ENCODE data around the gene NLK.
"Not testable (repeated sequence)": the region's sequence is repeated elsewhere in the genome, so short reads cannot be mapped to it uniquely, and the experiment has no call there.

NLK gene

GRCh38 chr17:28119046-28119445 lies 76.6 kb downstream of the NLK start:
- DNase-seq = peak; percentile 34

GRCh38 chr17:28119560-28119959 lies 77.1 kb downstream of the NLK start:
- DNase-seq = no peak

GRCh38 chr17:28120766-28121165 lies 78.3 kb downstream of the NLK start:
- no peak for DNase-seq

GRCh38 chr17:28124962-28125361 lies 82.5 kb downstream of the NLK start:
- no peak for DNase-seq

GRCh38 chr17:28125526-28126378 lies 83.3 kb downstream of the NLK start:
- DNase-seq = no peak

- peak; percentile 55 for DNase-seq
Measured at GRCh38 chr17:28127196-28127595, 84.7 kb downstream of the NLK start.

- DNase-seq = no peak
Measured at GRCh38 chr17:28128779-28129178, 86.3 kb downstream of the NLK start.

GRCh38 chr17:28130472-28130871 lies 88.0 kb downstream of the NLK start:
- peak; percentile 32 for DNase-seq

GRCh38 chr17:28131599-28131998 lies 89.1 kb downstream of the NLK start:
- DNase-seq = no peak

- no peak for DNase-seq
Measured at GRCh38 chr17:28133562-28133970, 91.1 kb downstream of the NLK start.

- peak; percentile 54 for DNase-seq
Measured at GRCh38 chr17:28136923-28137322, 94.4 kb downstream of the NLK start.

GRCh38 chr17:28139822-28140221 lies 97.3 kb downstream of the NLK start:
- DNase-seq = no peak

- DNase-seq = no peak
Measured at GRCh38 chr17:28141313-28141712, 98.8 kb downstream of the NLK start.

GRCh38 chr17:28141773-28142172 lies 99.3 kb downstream of the NLK start:
- DNase-seq = no peak

GRCh38 chr17:28142305-28142704 lies 99.8 kb downstream of the NLK start:
- DNase-seq = no peak

GRCh38 chr17:28144019-28144418 lies 101.5 kb downstream of the NLK start:
- DNase-seq = no peak

- DNase-seq = no peak
Measured at GRCh38 chr17:28145348-28145747, 102.9 kb downstream of the NLK start.

- DNase-seq = no peak
Measured at GRCh38 chr17:28147017-28147416, 104.5 kb downstream of the NLK start.

GRCh38 chr17:28151001-28151400 lies 108.5 kb downstream of the NLK start:
- DNase-seq = no peak

- no peak for DNase-seq
Measured at GRCh38 chr17:28154214-28154613, 111.7 kb downstream of the NLK start.

GRCh38 chr17:28155405-28155804 lies 112.9 kb downstream of the NLK start:
- DNase-seq = not testable (repeated sequence)

- DNase-seq = no peak
Measured at GRCh38 chr17:28159004-28159403, 116.5 kb downstream of the NLK start.

- DNase-seq = no peak
Measured at GRCh38 chr17:28159924-28160323, 117.4 kb downstream of the NLK start.

GRCh38 chr17:28160610-28161009 lies 118.1 kb downstream of the NLK start:
- DNase-seq = no peak

- DNase-seq = peak; percentile 40
Measured at GRCh38 chr17:28161311-28161710, 118.8 kb downstream of the NLK start.

Data from hematopoietic multipotent progenitor cell treated with erythropoietin and hydrocortisone succinate and interleukin-3 and kit ligand, for 4 days (in vitro differentiated cells).